Measurements from ENCODE around the gene IKZF4.

- no peak for TF ChIP-seq POLR2A (IDR thresholded peaks at IDR 0.05)
- TF ChIP-seq, protein P1, sequence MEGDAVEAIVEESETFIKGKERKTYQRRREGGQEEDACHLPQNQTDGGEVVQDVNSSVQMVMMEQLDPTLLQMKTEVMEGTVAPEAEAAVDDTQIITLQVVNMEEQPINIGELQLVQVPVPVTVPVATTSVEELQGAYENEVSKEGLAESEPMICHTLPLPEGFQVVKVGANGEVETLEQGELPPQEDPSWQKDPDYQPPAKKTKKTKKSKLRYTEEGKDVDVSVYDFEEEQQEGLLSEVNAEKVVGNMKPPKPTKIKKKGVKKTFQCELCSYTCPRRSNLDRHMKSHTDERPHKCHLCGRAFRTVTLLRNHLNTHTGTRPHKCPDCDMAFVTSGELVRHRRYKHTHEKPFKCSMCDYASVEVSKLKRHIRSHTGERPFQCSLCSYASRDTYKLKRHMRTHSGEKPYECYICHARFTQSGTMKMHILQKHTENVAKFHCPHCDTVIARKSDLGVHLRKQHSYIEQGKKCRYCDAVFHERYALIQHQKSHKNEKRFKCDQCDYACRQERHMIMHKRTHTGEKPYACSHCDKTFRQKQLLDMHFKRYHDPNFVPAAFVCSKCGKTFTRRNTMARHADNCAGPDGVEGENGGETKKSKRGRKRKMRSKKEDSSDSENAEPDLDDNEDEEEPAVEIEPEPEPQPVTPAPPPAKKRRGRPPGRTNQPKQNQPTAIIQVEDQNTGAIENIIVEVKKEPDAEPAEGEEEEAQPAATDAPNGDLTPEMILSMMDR (IDR thresholded peaks at IDR 0.05), result no peak
Measured at GRCh38 chr12:56082382-56082781, 61.5 kb downstream of the IKZF4 start.

All from lower leg skin (tissue), 3 donors.